GM18520 (cell line): ENCODE measurements around the gene TCEA2.

Source experiments
- ATAC-seq: cut with Tn5 transposase; IDR thresholded peaks from one replicate; pipeline ENCODE4 v1.9.1; 2021; ENCODE audit not compliant: unreplicated experiment

The TCEA2 gene

DNA sequence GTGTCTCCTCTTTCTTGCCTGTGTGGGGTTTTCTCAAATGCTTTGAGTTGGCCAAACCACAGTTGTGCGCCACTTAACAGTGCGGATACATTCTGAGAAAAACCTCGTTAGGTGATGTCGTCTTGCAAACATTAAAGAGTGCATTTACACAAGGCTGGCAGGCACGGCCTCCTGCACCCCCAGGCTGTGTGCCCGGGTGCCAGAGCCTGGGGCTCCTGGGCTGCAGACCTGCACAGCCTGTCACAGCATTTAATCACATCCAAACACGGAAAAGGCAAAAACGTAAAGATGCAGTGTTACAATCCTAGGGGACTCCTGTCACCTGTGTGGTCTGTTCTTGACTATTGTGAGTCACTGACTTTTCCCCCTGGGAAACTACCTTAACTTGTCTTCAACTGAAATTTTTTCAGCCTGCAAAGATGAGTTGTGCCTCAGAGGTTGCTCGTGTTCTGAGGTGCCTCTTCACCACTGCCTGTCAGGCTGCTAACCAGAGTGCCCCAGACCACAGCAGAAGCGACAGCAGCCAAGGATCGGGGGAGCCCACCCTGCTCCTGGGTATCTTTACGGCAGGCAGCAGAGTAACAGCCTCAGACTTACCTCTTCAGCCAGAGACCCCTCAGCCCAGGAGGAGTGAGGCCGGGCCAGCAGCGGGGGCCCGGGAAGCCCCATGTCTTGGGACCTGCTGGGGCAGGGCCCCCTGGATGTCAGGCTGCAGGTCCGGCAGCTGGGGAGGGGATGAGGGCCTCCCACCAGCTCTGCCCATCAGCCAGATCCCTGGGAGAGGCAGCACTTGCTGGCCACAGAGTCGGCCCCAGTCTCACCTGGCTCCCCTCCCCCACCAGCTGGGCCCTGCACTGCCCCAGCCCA lies 27.7 kb upstream of the TCEA2 start:
- no peak for ATAC-seq

DNA sequence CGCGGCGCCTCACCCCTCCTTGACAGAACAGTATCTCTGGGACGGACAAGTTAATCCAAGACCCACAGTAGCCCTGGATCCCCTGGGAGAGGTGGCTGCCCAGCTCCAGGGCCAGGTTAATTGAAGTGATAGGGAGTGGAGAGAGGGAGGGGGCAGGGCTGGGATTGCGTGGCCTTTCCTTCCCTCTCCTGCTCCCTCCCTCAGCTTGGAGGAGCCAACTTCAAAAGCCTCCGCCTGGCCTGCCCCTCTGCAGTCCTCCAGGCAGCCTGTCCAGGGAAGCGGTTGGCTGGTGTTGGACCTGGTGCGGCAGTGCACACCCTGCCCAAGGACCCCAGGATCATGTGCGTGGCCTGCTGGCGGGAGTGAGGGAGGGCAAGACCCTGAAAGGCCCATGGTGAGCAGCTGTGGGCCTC lies 27.1 kb upstream of the TCEA2 start, which contains the start of gene C20orf204:
Gene C20orf204, plus strand, starts transcription at position 250 of the 413 bp plus-strand sequence. Its CDS starts 142 bp downstream, at position 392.
- ATAC-seq: no peak

DNA sequence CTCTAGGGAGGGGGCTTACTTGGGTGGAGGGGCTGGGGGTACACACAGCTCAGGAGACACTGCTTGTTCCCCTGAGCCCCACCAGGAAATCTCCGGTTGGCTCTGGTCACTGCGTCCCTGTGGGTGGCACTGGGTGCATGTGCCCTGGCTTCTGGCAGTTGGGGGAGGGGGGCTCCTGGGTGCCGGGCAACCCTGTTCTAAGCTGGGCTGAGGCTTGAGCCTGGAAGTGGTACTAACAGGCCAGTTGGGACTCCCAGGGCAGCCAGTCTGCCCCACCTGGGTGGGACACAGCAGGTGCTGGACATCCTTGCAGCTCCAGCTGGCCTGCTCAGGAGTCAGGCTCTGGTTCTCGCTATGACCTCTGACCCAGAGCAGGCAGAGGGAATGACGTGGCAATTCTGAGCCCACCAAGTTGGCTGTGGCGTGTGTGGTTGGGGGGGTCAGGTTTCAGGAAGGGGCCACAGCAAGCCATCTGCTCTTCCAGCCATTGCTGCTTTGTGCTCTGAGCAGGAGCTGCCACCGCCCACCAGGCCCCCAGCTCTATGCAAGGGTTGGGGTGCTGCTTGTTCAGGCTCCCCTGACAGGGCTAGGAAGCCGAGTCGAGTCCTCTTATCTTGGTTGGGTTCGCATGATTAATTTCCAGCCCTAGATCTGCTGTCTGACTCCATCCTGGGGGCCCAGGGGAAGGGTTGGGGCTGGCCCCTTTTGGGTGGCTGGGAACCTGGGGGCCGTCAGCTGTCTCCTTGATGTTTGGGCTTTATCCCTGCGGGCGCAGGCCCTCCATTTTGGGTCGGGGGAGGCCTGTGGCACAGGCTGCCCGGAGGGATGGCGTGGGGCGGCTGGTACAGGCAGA lies 26.4 kb upstream of the TCEA2 start:
- no peak for ATAC-seq

DNA sequence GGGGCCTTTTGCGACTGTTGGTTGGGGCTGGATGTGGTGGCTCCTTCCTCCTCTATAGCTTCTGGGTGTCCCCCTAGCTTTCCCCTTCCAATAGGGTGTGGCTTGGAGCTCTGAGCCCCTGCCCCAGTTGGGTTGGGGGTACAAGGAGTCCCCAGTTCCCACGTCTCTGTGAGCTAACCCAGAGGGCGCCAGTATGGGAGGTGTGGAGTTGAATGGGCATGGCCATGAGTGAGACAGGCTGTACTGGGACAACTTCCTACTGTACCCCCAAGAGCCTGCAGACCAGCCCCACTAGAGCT lies 25.9 kb upstream of the TCEA2 start:
- no peak for ATAC-seq

DNA sequence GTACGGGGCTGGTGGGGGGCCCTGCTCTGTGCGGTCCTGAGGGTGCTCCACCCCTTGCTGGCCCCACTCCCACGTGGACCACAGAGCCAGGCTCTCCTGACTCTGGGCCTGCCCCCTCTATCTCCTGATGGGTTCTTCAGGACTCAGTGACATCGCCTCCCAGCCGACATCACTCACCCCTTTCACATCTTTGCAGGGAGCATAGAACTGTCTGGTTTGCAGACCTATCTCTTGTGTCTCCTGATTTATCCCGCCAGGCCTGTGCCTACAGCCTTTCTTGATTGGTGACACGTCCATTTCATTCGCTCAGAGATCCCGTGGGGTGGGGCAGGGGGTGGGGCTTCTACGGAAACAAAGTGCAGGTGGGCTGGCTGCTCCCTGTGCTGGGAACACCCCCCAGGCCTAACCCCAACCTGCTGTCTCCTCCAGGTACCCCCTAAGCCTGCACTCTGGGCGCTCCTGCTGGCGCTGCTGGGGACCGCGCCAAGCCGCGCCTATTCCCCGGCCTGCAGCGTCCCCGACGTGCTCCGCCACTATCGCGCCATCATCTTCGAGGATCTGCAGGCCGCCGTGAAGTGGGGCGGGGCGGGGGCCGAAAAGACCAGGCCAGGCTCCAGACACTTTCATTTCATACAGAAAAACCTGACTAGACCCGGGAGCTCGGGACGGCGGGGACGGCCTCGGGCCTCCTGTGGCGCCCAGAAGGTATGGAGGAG lies 25.3 kb upstream of the TCEA2 start:
- ATAC-seq: no peak

DNA sequence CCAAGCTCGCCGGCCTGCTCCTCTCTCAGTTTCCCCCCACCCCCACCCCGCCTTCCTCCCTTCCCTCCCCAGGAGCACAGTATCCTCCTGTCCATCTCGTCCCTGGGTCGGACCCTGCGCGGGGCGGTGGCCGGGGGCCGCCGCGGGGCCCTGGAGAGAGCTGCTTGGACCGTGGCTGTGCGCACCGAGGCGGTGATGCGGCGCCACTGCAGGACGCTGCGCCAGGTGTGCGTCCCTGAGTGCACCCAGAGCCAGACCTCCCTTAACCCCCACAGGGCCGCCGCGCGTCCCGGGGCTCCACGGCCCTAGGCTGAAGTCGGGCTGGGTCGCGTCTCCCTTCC lies 24.8 kb upstream of the TCEA2 start:
- ATAC-seq: peak; percentile 17

DNA sequence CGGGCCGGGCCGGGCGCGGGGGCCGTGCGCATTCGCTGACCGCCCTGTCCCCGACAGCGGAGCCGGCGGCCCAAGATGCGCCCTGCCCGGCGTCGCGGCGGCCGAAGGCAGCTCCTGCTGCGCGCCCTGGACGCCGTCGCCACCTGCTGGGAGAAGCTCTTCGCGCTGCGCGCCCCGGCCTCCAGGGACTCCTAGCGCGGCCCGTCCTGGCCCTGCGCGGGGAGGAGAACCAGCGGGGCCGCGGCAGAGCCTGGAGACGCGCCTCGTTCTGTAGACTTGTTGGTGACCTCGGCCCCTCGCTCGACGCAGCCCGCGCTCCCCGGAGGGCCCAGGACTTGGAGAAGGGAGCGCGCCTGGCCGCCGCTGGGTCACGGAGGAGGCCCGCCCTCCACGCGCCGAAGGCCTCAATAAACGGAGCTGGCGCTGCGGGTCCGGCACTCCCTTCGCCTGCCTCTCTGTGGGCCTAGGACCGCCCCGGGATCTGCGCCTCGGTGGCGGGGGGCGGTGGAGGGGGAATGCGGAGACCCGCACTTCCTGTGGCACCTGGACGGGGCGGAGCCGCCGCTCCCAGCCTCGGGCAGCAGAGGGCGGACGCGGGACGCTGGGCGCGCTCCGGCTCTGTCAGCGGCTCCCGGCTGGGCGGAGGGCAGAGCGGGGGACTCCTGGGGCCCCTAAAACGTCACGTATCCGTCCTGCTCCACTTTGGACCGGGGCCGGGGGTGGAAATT lies 24.3 kb upstream of the TCEA2 start:
- ATAC-seq: peak; percentile 29

DNA sequence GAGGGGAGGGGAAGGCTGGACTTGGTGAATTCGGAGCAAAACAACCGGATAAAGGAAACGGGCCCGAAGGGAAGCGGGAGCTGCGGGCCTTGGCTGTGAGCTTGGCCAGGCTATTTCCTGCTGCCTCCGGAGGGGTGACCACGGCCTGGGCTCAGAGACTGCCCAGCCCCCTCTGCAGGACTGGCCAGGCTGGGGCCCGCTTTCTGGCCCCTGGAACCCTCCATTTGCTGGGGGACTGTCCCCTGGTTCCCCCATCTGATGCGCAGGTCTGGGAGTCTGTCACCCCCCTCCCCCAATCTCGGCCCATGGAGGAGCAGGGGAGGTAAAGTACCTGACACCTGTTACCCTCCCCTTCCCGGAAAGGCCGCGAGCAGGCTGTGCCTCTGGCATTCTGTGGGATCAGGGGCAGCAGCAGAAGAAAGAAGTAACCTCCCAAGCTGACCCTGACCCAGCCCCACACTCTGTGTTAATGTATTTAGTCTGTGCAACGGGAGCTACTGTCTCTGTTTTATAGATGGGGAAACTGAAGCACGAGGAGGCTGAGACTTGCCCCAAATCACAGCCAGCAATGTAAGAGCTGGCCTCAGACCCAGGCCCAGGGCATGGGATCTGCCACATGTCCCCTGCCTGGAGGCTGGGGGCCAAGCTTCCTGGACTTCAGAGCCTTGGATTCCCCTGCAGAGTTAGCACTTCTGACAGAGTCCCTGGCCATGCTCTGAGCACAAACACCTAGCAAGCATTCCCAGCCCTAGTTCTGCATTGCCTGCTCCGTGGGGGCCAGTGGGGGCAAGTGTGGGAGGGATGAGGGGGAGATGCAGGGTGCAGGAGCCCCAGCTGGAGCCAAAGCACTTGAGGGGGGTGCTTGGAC lies 23.5 kb upstream of the TCEA2 start:
- no peak for ATAC-seq

DNA sequence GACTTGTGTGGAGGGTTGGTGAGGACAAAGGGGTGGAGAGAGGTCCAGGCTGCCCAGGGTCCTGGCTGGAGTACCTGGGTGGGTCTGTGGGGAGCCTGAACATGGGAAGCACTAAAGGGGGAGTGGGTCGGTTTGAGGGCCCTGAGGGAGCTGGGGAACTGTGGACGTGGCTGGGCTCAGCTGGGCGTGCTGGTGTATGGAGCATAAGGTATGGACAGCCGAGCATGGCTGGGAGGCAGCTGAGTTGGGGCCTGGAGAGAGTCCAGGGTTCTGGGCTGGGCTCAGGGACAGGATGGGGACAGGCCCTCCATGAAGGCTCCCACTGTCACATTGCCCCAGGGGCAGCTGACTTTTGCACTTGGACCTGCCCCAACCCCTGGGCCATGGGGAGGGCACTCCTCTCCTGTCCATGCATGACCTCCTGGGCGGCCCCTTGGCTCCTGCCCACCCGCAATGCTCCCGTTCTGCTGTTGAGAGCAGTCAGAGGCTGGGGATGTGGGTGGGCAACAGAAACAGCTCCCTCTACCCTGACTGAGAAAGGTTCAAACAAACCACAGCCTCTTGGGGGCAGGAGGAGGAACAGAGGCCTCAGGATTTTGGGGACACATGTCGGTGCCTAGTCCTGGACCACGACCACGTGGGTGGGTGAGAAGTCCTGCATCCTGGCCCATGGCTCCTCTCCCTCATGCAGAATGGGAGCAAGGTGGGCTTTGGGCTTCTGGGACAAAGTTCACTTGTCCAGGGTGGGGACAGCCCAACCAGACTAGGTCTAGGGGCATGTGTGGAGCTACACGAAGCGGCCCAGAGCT lies 22.6 kb upstream of the TCEA2 start:
- ATAC-seq: no peak

DNA sequence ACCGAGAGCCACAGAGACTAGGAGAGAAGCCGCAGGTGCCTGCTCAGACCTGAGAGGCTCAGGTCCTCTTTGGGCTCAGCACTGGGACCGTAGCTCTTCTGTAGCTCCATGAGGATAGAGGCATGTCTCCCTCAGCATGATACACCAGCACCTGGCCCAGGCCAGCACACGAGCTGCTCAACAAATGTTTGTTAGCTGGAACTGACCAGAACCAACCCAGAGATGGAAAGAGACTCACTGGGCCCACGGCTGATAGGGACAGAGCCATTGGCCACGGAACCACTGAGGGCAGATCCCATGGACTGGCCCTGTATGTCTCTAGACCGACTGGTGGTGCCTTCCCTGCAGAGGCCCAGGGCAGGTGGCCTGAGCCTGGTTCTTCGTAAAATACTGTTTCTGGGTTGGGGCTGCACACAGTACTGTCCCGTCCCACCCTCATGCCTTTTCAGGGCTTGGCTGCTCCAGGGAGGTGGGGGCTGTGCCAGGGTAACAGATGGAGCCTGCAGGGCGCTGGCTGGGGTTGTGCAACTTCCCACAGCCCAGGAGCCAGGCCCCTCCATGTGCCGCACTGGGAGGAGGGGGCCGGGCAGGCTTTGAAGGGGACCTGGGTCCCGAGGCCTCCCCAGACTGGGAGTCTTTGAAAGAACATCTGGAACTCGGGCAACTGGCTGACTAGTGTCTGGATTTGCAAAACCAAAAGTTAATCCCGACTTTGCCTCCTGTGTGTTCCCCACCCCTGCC lies 21.8 kb upstream of the TCEA2 start:
- ATAC-seq: no peak

DNA sequence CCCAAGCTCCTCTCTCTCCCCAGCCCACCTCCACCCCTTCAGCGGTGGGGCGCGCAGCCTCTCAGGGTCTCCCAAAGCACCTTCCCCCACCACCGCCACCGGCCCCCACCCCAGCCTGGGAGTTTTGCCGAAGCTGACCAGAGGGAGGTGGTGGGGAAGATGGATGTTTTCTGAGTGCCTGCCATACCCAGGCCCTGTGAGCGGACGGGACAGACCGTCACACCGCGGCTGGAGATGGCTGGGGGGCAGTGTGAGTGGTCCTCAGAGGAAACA lies 21.3 kb upstream of the TCEA2 start:
- ATAC-seq: no peak

DNA sequence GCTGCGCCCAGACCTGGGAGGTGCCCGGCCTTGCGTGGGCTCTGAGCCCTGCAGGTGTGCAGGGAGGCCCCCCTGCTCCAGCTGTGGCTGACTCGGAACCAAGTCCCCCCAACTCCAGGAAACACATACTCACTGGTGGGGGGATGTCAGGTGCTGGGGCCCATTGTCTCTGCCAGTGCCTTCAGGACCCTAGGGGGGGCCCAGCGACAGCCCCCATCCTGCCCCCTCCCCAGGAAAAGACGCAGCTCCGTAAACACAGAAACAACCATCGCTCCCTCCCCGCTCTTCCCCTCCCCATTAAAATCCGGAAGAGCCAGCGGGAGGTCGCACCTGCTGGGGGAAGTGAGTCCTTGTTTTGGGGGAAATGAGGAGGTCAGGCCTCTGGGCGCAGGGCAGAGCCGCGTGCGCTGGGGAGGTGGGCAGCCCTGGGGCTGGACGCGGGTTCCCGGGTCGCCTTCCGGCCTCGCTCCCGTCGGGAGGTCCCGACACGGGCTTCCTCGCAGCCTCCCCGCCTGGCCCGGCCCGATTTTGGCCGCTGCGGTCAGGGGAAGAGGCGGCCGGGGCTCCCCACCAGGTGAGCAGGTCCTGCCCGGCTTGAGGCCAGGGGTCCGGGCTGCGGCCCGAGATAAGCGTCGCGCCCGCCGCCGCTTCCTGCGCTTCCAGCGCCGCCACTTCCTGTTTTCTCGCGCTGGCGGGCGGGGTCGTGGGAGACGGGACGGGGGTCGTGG lies 20.8 kb upstream of the TCEA2 start:
- ATAC-seq: no peak

DNA sequence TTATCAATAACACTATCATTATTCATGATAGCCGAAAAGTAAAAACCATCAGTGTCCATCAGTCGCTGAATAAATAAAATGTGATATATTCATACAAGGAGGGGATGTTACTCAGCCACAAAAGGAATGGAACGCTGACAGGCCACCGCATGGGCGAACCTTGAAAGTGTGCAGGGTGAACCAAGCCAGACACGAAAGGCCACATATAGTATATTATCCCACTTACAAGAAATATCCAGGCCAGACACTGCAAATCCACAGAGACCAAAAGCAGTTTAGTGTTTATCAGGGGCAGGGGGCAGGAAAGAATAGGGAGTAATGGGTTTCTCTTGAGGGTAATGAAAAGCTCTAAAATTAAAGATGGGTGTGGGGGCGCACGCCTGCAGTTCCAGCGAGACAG lies 19.2 kb upstream of the TCEA2 start:
- ATAC-seq: no peak

DNA sequence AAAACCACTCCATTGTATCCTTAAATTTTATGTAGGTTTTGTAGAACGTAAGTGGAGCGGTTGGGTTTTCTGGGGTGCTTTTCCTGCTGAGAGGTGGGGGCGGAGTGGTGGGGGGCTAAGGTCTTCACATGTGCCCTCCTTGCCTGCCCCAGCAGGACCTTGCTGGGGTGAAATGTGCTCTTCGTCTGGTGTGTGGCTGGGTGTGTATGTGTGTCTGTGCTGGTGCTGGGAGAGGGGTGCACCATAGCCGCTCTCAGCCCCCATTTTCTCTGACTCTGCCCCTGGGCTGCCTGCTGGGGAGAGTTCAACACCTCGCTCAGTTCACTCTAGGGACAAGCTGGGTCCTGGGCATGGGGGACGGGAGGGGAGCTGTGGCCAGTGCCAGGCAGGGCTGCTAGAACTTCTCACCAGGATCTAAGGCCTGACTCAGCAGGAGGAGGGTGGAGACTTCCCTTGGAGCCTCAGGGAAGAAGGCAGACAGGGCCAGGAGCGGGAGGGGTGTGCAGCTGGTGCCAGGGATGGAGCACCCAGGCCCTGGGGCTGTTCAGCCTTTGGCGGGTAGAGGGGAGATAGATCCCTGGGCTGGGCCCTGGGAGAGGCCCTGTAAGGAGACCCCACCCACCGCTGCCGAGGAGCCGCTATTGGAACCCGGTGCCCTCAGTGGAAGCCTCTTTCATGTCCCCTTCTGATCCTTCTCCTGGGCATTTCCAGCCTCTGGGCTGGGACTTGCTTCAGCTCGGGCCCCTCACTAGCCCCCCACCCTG lies 18.3 kb upstream of the TCEA2 start:
- ATAC-seq: no peak

DNA sequence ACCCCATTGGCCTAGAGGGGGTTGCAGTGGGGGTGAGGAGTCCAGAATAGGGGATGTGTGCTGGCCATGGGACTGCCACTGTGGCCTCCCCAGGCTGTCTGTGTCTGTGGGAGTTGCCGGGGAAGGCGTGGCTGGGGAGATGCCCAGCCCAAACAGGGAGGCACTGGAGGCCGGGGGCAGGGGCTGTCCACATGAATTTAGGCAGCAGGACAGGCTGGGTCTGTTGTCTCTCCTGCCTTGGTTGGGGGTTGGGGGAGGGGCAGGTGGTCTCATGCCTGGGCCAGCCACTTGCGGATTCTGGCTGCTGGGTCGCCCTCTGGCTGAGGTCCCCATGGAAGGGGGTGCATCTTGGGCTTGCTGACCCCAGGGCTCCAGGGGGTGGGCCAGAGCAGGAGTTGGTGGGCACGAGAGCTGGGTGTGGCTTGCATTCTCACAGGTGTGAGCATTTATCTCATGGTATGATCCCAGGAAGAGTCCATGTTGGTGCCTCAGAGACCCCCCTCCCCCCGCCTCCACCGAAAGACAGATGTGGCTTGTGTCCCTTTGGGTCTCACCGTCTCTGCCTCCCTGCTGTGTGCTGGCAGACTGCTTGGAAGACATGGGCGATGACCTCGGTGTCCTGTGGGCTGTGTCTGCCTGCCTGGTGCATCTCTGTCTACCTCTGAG lies 17.5 kb upstream of the TCEA2 start:
- no peak for ATAC-seq

DNA sequence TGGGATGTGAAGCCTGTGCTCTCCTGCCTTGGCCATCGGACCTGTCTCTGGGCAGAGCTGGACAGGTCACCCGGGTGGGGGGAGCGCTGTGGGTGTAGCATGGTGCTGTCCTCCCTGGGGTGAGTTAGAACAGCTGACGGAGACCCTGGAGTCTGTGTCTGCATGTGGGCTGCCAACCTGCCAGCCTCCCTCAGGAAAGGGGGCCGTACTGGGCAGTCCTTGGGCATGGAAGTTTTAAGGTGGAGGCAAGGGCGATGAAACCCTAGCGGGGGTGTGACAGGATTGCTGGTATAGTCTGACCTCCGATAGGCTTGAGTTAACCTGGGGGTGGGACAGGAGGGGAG lies 16.0 kb upstream of the TCEA2 start:
- ATAC-seq: no peak

DNA sequence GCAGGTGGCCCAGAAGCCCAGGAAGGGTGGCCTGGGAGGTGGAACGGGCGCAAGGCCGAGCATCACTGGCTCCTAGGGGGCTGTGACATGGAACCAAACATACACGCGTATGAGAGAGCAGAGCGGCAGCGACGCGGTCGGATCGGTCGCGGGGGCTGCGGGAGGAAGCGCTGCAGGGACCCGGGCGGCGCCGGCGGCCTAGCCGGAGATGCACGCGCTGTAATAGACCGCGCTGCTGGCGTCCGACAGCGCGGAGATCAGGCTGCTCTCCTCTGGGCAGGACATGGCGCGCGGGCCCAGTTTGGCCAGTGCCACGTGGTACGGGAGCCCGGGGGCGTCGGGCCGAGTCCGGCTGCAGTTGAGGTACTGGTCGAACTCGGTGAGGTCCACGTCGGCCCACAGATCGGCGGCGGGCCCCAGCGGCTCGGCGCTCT lies 15.0 kb upstream of the TCEA2 start:
- no peak for ATAC-seq
